Stomach (tissue), 9 donors: ENCODE measurements around the gene GOT1. TPM values are rescaled to one million over a fixed set of nuclear protein-coding genes. Genes with fewer than 3 reads are reported as not detected.
A peak's percentile ranks its signal among the peaks of the same experiment; 100 is the strongest.

Experiments used
- DNase-seq, 2 donors: peaks; one replicate each; pipeline versions ENCODE4 v3.0.0 to v3.0.0-alpha.2; 2013 to 2019
- H3K27ac ChIP-seq, 5 donors: fragments of 200-600 bp in 4 of 5; sonication (generic) in 4 of 5; one replicate each; pipeline ENCODE4 v1.5.1; 2013 to 2019; ENCODE audit warnings: mild to moderate bottlenecking in 1 of 5, moderate library complexity in 1 of 5
- H3K27me3 ChIP-seq, 3 donors: fragments of 200-600 bp; sonication (generic); one replicate each; pipeline ENCODE4 v1.5.1; 2017 to 2019; ENCODE audit warnings: mixed run types in 1 of 3
- H3K36me3 ChIP-seq, 4 donors: fragments of 200-600 bp; sonication (generic); 1 replicate in 3 of 4; 2 replicates in 1 of 4; pipeline ENCODE4 v1.5.1; 2016 to 2019
- H3K4me1 ChIP-seq, 4 donors: fragments of 200-600 bp; sonication (generic); one replicate each; pipeline ENCODE4 v1.5.1; 2016 to 2019
- H3K4me3 ChIP-seq, 4 donors: fragments of 200-600 bp; sonication (generic) in 3 of 4; one replicate each; pipeline ENCODE4 v1.5.1; 2016 to 2019; ENCODE audit warnings: mild to moderate bottlenecking in 1 of 4
- H3K9me3 ChIP-seq, 4 donors: fragments of 200-600 bp; sonication (generic); one replicate each; pipeline ENCODE4 v1.5.1; 2016 to 2019
- EP300 ChIP-seq: sonication (generic); formaldehyde crosslinking; IDR thresholded peaks from one replicate; pipeline ENCODE4 v1.6.1; 2017; ENCODE audit warnings: antibody characterized with exemption
- POLR2A ChIP-seq, 4 donors: fragments of 450-650 bp; IDR thresholded peaks; one replicate each; pipeline ENCODE4 v1.6.1; 2016; ENCODE audit warnings: antibody characterized with exemption in 4 of 4, control low read depth in 2 of 4, mild to moderate bottlenecking in 1 of 4, moderate library complexity in 1 of 4
- POLR2AphosphoS5 ChIP-seq, 3 donors: sonication (generic); formaldehyde crosslinking; IDR thresholded peaks; one replicate each; pipeline ENCODE4 v1.6.1; 2016; ENCODE audit warnings: antibody characterized with exemption in 3 of 3
- WGBS, 5 donors: extraction: QIAGEN DNeasy Blood & Tissue Kit in 3 of 5; methylation state at CpG; one replicate each; pipeline versions ENCODE4 v1.1.5 to v1.1.7; 2013 to 2018; 5-methylcytosine and 5-hydroxymethylcytosine counted together
- intact Hi-C: fragments of 100-400 bp; cut with DNase I; formaldehyde crosslinking; loops from one replicate; pipeline ENCODE4 v1.15.1; 2023; ENCODE audit warnings: low total_unique reads
- polyA plus RNA-seq, 3 donors: library from polyadenylated mRNA; stranded (reverse); fragments of 200-250 nt; gene quantifications; one replicate each; pipeline ENCODE4 v1.2.3, GENCODE V29; 2013
- total RNA-seq, 5 donors: library from RNA; depleted of rRNA; stranded (reverse); fragments of >200 nt; gene quantifications; one replicate each; pipeline versions ENCODE4 v1.1.0 to v1.2.3, GENCODE V29; 2014 to 2016
- TF ChIP-seq, protein P1 (sequence below), 7 experiments: fragments of 450-650 bp in 4 of 7; fragments of 200-600 bp in 3 of 7; sonication (generic) in 3 of 7; IDR thresholded peaks; one replicate each; pipeline ENCODE4 v1.5.1; 2016 to 2019; ENCODE audit warnings: antibody characterized with exemption in 7 of 7, control low read depth in 2 of 7, mild to moderate bottlenecking in 1 of 7
- donor health status: healthy with polysubstance abuse.
- donor health status: Bipolar disorder and iron deficiency.
- donor health status: healthy.

Gene GOT1
- total and polyA plus RNA-seq, 8 donors = 25.5 to 131 (median 39.5) TPM

- no peaks in the 10 kb centered on the region for H3K27me3 ChIP-seq
- WGBS, 5 donors = 96 to 99% (median 98%) methylated on average over 3 of the region's 3 CpGs
- H3K9me3 ChIP-seq = no peaks in the 10 kb centered on the region
- no peak for TF ChIP-seq EP300
- TF ChIP-seq, protein P1, sequence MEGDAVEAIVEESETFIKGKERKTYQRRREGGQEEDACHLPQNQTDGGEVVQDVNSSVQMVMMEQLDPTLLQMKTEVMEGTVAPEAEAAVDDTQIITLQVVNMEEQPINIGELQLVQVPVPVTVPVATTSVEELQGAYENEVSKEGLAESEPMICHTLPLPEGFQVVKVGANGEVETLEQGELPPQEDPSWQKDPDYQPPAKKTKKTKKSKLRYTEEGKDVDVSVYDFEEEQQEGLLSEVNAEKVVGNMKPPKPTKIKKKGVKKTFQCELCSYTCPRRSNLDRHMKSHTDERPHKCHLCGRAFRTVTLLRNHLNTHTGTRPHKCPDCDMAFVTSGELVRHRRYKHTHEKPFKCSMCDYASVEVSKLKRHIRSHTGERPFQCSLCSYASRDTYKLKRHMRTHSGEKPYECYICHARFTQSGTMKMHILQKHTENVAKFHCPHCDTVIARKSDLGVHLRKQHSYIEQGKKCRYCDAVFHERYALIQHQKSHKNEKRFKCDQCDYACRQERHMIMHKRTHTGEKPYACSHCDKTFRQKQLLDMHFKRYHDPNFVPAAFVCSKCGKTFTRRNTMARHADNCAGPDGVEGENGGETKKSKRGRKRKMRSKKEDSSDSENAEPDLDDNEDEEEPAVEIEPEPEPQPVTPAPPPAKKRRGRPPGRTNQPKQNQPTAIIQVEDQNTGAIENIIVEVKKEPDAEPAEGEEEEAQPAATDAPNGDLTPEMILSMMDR (IDR thresholded peaks at IDR 0.05) = no peak
- TF ChIP-seq POLR2A (IDR thresholded peaks at IDR 0.05) = no peak
- peaks cover 40 to 80% (median 72%) of the 10 kb centered on the region in 4 donors for H3K36me3 ChIP-seq
- no peak for DNase-seq
- no peak overlapping the region for H3K27ac ChIP-seq
- intact Hi-C loops = no loop called here
- no peak overlapping the region for H3K4me3 ChIP-seq
- no peaks in the 10 kb centered on the region for H3K4me1 ChIP-seq
These were observed 24.3 kb downstream of the GOT1 start for GRCh38 chr10:99406149-99406548.

- Histone ChIP-seq H3K4me3 (no peak overlapping the region), H3K36me3 (peaks cover 61 to 99% (median 89%) of the 10 kb centered on the region in 4 donors), H3K27me3 (no peaks in the 10 kb centered on the region), H3K9me3 (no peaks in the 10 kb centered on the region), H3K27ac (no peak overlapping the region), H3K4me1 (no peaks in the 10 kb centered on the region)
- DNase-seq = no peak
- TF ChIP-seq, protein P1 (IDR thresholded peaks at IDR 0.05) = no peak
- TF ChIP-seq EP300 = no peak
- no peak for TF ChIP-seq POLR2A (IDR thresholded peaks at IDR 0.05)
- TF ChIP-seq POLR2AphosphoS5 (IDR thresholded peaks at IDR 0.05) = no peak
- intact Hi-C loops = no loop called here
- 69 to 88% (median 86%) methylated on average over 9 of the region's 9 CpGs for WGBS, 5 donors
These were observed 26.8 kb downstream of the GOT1 start for GRCh38 chr10:99403674-99404073.

- TF ChIP-seq POLR2AphosphoS5 (IDR thresholded peaks at IDR 0.05) (no peak), EP300 (no peak), POLR2A (IDR thresholded peaks at IDR 0.05) (no peak)
- TF ChIP-seq, protein P1 (IDR thresholded peaks at IDR 0.05) = no peak
- H3K4me3 ChIP-seq = no peak overlapping the region
- H3K27me3 ChIP-seq = no peaks in the 10 kb centered on the region
- DNase-seq = no peak
- no peak overlapping the region for H3K27ac ChIP-seq
- peaks cover 69 to 90% (median 87%) of the 10 kb centered on the region in 4 donors for H3K36me3 ChIP-seq
- 91 to 100% (median 97%) methylated on average over 3 of the region's 3 CpGs for WGBS, 5 donors
- H3K9me3 ChIP-seq = no peaks in the 10 kb centered on the region
- H3K4me1 ChIP-seq = peaks cover 0 to 11% (median 3%) of the 10 kb centered on the region in 4 donors
- intact Hi-C loops = loop anchor here (10.0 kb wide), 1 partner anchor 215 kb away; no protein-coding TSS in a partner anchor
These were observed 30.8 kb downstream of the GOT1 start for GRCh38 chr10:99399664-99400063.

GRCh38 chr10:99396471-99396870, 34.0 kb downstream of the GOT1 start:
- H3K9me3 ChIP-seq = no peaks in the 10 kb centered on the region
- WGBS, 5 donors = 77 to 81% (median 80%) methylated on average over 3 of the region's 3 CpGs
- intact Hi-C loops = loop anchor here (10.0 kb wide), 1 partner anchor 218 kb away; no protein-coding TSS in a partner anchor

More at GRCh38 chr10:99396471-99396870, 34.0 kb downstream of the GOT1 start:
- Histone ChIP-seq H3K4me3 (no peak overlapping the region), H3K27ac (no peak overlapping the region), H3K4me1 (peaks cover 0 to 24% (median 12%) of the 10 kb centered on the region in 4 donors), H3K36me3 (peaks cover 43 to 65% (median 61%) of the 10 kb centered on the region in 4 donors), H3K27me3 (no peaks in the 10 kb centered on the region)
- peak in 1 of 2 donors; percentile 20 for DNase-seq
- no peak for TF ChIP-seq POLR2A (IDR thresholded peaks at IDR 0.05)
- TF ChIP-seq, protein P1 (IDR thresholded peaks at IDR 0.05) = no peak
- TF ChIP-seq EP300 = no peak
- no peak for TF ChIP-seq POLR2AphosphoS5 (IDR thresholded peaks at IDR 0.05)
